Neural cell (in vitro differentiated cells): ENCODE measurements around the gene XXYLT1.

Experiments used
- CTCF ChIP-seq: fragments of 450-650 bp; IDR thresholded peaks from 2 replicates; pipeline ENCODE4 v1.5.1; 2014; ENCODE audit warnings: antibody characterized with exemption, mild to moderate bottlenecking, moderate library complexity; ENCODE audit not compliant: poor library complexity, severe bottlenecking
- EP300 ChIP-seq: fragments of 450-650 bp; conservative IDR thresholded peaks from 2 replicates; pipeline ENCODE4 v1.6.1; 2014; ENCODE audit warnings: antibody characterized with exemption, mild to moderate bottlenecking, moderate library complexity; ENCODE audit not compliant: poor library complexity, severe bottlenecking
- EZH2 ChIP-seq: fragments of 200-600, 300-800 bp; shearing (Covaris generic), sonication (generic); IDR thresholded peaks from 2 replicates; pipeline ENCODE4 v1.6.1; 2014; ENCODE audit warnings: antibody characterized with exemption, low read length, borderline replicate concordance, mild to moderate bottlenecking; ENCODE audit not compliant: insufficient read depth, poor library complexity, severe bottlenecking
- MXI1 ChIP-seq: fragments of 450-650 bp; conservative IDR thresholded peaks from 2 replicates; pipeline ENCODE4 v1.6.1; 2014; ENCODE audit warnings: antibody characterized with exemption, mild to moderate bottlenecking; ENCODE audit not compliant: poor library complexity, severe bottlenecking
- POLR2AphosphoS5 ChIP-seq: IDR thresholded peaks from 2 replicates; pipeline ENCODE4 v1.6.1; 2012
- RAD21 ChIP-seq: fragments of 450-650 bp; conservative IDR thresholded peaks from 2 replicates; pipeline ENCODE4 v1.6.1; 2014; ENCODE audit warnings: antibody characterized with exemption, mild to moderate bottlenecking, moderate library complexity
- REST ChIP-seq: IDR thresholded peaks from 2 replicates; pipeline ENCODE4 v1.6.1; 2012; ENCODE audit warnings: borderline replicate concordance
- SMC3 ChIP-seq: fragments of 450-650 bp; conservative IDR thresholded peaks from 2 replicates; pipeline ENCODE4 v1.6.1; 2014; ENCODE audit warnings: antibody characterized with exemption, mild to moderate bottlenecking, moderate library complexity; ENCODE audit not compliant: poor library complexity
- TAF1 ChIP-seq: IDR thresholded peaks from 2 replicates; pipeline ENCODE4 v1.6.1; 2012; ENCODE audit warnings: low read depth

- TF ChIP-seq CTCF (no peak), TAF1 (no peak), EZH2 (no peak), POLR2AphosphoS5 (no peak), RAD21 (no peak), EP300 (no peak), SMC3 (no peak), REST (no peak), MXI1 (no peak)
Observed at GRCh38 chr3:195162816-195163215, 108.1 kb downstream of the XXYLT1 start.
